ENCODE results near the gene ADAM10.

GRCh38 chr15:58731756-58732535 lies 17.6 kb downstream of the ADAM10 start:
- TF ChIP-seq CTCF (conservative IDR thresholded peaks at IDR 0.05; ENCODE audit: low read length) (no peak), EZH2phosphoT487 (IDR thresholded peaks at IDR 0.05; ENCODE audit: borderline replicate concordance, low read depth, low read length) (no peak)
